GM12801 (cell line): Measurements from ENCODE around the gene OLFM1.

Experiments
- CTCF ChIP-seq: IDR thresholded peaks from one replicate; pipeline ENCODE4 v1.5.1; 2011; ENCODE audit warnings: control low read depth; ENCODE audit not compliant: insufficient read length; ENCODE audit errors: extremely low read depth

Gene OLFM1

GRCh38 chr9:135146241-135146640, 58.8 kb downstream of the OLFM1 start:
- no peak for TF ChIP-seq CTCF

GRCh38 chr9:135146766-135147473, 59.5 kb downstream of the OLFM1 start:
- TF ChIP-seq CTCF = no peak

GRCh38 chr9:135147474-135147805, 60.0 kb downstream of the OLFM1 start:
- TF ChIP-seq CTCF = no peak

GRCh38 chr9:135147938-135148337, 60.5 kb downstream of the OLFM1 start:
- no peak for TF ChIP-seq CTCF

GRCh38 chr9:135148386-135148785, 60.9 kb downstream of the OLFM1 start:
- no peak for TF ChIP-seq CTCF

- no peak for TF ChIP-seq CTCF
These were observed 63.5 kb downstream of the OLFM1 start for GRCh38 chr9:135150981-135151380.

GRCh38 chr9:135151757-135152613, 64.5 kb downstream of the OLFM1 start:
- no peak for TF ChIP-seq CTCF
